HG02763 (cell line): ENCODE measurements around the gene OSBPL3.

ENCODE experiments used
- ATAC-seq: cut with Tn5 transposase; IDR thresholded peaks from one replicate; pipeline ENCODE4 v1.9.1; 2021; ENCODE audit warnings: mild to moderate bottlenecking, moderate library complexity; ENCODE audit not compliant: unreplicated experiment

OSBPL3 gene

DNA sequence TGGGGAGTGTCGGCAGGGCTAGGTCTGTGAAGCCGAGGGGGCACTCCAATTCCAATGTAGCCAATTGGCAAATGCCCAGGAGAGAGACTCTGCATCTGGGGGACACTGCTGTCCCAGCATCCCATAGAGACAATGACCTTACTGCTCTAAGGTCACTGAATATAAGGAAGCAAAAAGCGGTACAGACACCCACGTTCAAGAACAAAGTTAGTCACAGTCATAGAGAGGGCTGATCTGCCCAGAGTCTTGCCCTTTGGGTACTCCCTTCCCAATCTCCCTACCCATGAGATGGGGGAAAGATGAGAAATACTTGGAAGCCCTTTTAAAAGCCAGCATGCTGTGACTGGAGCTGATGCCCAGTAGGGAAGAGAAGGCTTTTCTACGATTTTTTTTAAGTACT, 146.4 kb downstream of the OSBPL3 start:
- ATAC-seq = no peak

DNA sequence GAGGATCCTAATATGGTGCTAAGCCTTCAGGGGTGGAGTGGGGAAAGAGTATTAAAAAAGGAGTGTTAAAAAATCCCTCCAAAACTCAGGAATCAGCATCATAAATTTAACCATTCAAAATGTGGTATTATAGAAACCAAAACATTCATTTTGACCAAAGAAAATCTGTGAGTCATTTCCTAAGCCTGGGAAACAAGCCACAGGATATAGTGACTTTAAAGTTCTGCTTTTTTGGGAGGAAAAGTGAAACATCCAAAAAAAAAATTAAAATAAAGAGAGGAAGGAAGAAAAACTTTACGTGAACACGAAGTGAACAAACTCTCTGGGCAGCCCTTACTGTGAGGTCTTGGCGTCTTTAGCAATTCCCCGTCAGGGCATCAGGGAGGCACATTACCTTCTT, 148.7 kb downstream of the OSBPL3 start:
- no peak for ATAC-seq

DNA sequence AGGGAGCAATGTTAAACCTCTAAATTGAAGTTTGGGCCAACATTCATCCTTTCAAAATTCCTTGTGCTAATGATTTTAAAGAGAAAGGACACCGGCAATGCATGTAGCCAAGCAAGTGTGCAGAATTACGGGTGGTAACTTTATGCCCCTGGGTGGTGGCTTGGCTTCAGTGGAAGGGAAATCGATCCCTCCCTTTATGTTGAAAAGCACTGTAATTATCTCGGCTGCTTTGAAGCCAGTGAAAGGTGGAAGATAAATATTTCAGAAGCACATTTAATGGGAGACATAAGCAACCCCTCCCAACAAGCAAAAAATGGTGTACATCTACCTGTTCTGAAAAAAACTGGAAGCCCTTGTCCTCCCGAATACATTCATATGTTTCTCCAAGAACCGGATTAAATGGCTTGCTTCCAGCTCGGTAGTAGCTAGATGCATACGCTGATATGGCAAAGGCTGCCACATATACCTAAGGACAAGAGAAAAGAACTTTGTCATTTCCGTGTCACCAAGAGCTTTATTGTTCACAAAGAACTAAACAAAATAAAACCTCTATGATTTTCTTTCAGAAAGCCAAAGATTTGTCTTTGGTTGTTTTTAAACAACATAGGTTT, 149.4 kb downstream of the OSBPL3 start:
- no peak for ATAC-seq

DNA sequence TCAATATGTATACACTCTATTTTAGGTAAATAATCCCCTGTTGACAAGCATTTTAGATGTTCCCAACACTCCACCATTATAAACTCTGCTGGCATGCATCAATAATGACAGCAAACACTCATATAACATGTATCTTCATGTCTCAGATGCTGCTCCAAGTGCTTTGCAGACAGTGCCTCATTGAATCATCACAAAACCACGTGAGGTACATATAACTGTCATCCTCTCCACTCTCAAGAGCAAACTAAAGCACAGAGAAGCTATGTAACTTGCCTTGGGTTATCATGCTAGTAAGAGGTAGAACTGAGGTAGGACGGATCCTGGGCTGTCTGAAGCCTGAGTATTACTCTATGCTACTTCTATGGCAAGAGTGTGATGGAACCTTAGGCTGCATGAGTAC, 150.2 kb downstream of the OSBPL3 start:
- no peak for ATAC-seq

DNA sequence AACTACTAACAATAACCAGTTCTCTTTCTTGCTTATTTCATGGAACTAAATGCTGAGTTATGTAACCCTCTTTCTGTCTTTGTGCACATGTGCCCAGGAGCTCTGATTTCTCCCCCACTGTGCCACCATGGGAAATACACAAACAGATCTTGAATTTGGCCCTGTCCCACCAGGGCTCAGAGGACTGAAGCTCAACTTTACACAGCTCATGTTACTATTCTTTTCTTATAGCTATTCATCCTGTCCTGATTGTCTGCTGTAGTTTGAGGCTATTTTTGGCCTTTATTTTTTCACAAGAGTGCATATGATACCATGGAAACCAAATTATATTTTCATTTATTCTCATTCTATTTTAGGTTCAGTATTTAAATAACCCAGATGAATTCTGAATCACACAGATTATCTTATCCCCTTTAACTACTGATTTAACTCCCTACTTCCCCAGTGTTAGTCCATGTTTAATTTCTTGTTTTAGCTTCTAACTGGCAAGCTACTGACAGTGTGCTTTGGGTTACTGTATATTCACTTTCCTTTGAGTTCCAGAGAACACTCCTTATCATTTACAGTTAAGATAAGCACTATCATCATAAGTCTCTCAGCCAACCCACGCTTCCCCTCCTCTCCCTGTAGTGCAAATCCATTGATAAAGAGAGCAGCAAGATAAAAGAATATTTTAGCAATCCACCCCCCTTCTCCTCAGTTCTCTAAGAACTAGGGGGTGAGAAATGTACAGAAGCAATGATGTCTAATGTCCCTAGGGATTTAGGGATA, 150.9 kb downstream of the OSBPL3 start:
- ATAC-seq = no peak

DNA sequence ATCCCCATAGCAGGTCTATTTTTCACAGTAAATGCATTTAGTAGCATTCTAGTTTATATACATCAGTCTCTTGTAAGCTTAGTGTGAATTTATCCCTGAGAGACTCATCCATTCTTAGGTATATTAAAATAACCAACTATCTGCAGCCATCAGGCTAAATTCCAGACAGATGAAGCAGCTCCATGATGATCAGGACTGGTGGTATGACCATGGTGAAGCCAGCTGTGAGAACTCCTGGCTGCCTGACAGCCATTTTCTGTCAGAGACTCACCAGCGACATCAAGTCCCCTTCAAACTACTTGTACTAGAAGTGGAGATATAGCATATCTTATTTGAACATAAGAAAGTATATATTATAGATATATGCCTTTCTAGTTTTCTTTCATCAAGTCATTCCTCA, 152.4 kb downstream of the OSBPL3 start:
- no peak for ATAC-seq

DNA sequence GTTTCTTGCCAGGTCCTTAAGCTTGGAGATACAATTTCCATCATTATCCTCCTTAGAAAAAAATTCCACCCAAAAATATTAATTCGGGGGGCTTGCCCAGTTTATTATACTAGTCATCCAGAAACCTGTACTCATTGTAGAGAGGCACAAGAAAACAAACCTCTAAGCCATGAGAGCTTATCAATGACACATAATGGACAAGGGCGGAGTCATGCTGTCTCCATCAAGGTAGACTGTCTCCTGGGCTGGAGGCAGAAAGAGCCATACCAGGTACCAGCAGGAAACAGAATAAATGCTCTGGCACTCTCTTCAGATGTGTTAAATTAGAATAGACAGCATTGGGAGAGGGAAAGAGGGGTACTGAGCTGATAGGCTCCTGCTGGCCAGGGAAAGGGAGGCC, 153.0 kb downstream of the OSBPL3 start:
- no peak for ATAC-seq

DNA sequence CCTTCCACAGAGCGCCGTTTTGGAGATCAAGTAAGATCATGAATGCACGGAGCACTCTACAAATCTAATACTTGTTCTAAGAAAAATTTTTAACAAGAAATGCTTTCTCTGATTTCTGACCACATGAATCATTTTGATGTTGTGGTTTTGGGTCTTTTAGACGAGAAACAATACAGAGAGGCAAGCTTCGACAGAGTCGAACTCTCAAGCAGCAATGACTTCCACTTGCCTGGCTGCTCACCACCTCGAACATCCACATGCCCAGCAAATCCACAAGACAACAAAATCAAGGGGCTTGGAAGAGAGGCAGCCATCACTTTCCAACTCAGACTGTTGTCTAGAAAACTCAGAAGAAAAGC, 153.3 kb downstream of the OSBPL3 start:
- ATAC-seq = no peak

DNA sequence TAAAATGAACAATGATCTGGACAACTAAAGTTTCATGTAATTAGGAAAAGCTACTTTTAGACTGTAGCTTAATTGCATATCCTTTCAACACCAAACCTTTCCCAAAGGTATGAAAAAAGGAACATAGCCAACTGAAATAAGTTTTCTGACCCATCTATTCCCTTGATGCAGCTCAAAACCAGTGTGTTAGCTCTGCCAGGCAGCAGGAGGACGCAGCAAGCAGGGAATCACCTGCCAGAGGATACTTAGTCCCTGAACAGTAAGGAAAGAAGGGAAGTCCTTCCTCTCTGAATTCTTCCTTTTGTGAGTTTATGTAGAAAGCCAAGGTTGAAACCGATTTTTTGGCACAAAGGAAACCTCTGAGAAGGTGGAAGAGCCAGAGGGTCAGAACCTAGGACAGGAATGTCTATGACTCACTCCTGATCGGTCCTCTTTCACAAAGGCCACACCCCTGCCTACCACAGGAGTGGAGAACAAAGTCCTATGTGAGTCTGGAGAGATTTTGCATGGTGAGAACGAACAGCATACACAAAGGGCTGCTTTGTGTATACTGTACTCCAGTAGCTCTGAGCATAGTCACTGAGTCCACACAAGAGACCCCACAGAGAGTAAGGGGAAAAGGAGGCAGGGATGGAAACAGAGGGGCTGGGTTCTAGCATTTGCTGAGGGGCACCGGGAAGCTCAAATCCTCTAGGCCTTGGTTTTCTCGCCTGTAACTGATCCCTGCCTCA, 153.9 kb downstream of the OSBPL3 start:
- no peak for ATAC-seq

DNA sequence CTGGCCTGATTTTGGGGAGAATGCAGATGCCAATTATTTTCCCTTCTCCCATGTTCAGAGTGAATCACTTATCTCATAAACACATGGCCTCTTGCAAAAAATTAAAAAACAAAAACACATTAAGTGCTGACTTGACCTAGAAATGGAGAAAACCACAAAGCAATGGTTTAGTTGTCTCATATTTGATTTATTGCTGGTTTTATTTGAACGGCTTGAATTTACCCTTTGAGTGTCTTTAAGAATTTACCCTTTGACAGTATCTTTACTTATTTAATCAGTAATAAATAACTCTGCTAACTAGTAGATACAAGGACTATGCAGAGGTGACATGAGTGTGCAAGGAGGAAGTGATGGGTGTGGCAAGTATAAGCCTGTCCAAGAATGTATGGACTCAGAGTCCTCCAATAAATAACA, 154.6 kb downstream of the OSBPL3 start:
- no peak for ATAC-seq

DNA sequence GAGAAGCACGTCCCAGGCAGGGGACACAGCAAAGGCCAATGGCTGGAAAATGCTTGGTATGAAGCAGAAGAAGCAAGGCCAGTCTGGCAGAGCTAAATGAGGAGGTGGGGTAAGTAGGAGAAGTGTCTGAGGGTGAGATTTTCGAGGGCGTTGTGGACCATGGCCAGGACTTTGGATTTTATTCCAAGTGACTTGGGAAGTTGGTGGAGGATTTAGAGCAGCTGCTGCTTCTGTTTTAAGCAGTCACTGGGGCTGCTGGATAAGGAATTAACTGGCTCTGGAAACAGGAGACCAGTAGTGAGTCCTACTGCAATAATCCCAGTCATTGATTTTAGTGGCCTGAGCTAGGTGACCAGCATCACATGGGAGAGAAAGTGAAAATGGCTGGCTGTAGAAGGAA, 155.1 kb downstream of the OSBPL3 start:
- no peak for ATAC-seq

DNA sequence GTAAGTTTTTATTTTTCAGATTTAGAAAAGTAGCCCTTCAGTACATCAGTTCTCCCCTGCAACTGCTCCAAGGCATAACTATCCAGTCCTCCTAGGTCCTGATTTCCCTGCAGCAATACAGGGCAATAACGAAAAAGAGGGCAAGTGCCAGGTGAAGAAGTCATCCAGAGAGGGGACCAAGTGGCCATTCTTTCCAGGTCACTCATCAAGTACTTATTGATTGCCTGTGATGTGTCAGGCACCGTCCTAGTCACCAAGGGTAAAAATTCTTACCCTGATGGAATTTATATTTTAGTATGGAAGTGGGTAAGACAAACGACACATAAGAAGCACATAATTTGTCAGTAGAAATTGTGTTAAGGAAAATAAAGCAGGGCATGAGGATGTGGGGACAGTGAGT, 155.6 kb downstream of the OSBPL3 start:
- no peak for ATAC-seq

DNA sequence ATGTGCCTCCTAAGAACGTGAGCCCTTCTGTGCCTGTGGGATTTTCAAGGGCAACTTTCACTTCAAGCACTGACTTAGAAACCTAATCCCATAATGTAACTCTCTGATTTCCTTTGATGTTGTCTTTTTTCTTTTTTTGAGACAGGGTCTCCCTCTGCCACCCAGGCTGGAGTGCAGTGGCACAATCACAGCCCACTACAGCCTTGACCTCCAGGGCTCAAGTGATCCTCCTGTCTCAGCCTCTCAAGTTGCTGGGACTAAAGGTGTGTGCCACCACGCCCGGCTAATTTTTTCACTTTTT, 158.3 kb downstream of the OSBPL3 start:
- no peak for ATAC-seq

DNA sequence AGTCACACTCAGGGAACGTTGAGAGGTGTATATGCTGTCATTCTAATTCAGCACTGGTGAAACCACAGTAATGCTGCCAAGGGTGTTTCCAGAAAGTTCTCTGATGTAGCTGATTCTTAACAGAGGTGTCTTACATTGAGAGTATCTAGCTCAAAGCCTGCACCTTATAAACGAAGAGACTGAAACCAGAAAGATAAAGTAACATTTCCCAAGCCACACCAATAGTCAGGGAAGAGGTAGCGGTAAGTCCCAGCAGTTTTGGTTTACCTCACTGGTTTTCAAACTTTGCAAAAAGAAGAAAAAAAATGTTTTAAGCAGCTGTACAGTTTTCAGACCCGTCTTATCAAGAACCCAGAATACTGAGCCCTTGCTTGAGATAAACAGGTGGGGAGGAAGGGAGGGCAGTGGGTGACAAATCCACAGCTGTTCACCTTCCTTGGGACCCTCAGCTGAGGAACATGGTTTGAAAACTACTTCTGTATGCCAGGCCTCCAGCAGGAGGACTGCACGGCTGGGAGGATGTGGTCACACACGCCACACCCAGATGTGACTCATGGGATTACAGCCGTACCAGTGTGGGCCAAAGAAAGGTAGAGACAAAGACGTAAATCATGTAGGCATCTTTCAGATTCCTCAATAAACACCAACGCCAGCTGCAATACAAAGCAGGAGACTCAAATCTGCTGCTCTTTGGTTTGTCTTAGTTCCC, 158.8 kb downstream of the OSBPL3 start:
- peak; percentile 78 for ATAC-seq

DNA sequence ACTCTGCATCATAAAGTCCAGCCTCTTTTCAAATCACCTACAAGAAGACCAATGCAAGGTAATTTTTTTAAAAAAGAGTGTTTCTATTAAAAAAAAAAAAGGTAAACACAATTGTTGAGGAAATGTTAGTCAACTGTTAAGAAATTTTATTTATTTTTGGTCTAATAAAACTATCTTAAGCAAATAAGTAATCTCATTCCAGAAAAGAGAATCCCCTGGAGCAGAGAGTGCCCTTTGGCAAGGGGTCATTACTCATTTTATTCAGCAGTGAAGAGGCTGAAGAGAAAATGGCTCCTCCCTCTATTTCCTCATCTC, 159.3 kb downstream of the OSBPL3 start:
- no peak for ATAC-seq

DNA sequence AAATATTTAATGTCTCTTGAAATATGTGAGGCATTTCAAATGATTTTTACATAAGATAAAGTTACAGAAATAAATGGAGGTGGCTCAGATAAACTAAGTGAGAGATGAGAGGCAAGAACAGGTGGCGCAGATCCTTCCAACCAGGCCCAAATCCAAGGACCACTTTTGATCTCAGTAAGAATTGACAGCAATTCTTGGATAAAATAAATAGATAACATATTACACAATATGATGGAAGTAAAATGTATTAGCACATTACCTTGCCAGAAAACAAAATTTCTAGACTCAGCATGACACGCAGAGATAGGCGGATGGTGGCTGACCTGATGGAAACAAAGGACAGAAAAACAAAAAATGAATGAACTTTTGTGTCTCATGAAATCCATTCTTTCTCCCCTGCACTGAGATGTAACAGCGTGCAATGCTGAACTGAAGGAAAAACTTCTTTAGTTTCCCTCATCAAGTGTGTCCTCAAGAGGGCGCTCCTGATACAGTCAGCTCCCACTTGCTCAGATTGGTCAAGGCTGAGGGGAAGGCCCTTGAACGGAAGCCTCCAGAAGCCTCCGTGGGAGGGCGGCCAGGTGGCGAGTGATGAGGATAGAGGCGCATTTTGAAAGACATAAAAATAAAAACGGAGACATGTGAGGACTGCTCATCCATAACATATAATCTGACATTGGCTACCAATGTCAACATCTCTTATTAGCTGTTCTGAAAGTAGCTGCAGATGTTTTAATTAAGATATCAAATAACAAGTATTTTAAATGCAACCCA, 159.9 kb downstream of the OSBPL3 start:
- peak; percentile 75 for ATAC-seq

DNA sequence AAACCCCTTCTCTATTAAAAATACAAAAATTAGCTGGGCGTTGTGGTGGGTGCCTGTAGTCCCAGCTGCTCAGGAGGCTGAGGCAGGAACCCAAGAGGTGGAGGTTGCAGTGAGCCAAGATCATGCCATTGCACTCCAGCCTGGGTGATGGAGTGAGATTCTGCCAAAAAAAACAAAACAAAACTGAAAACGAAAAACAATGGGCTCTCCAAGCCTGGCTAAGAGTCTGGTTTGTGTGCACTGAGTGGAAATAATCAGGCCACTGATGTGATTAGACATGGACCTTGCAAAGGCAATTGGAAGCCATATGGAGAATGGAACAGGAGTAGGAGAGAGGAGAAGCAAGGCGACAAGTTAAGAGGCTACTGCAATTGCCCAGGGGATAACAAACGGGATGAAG, 162.6 kb downstream of the OSBPL3 start:
- no peak for ATAC-seq

DNA sequence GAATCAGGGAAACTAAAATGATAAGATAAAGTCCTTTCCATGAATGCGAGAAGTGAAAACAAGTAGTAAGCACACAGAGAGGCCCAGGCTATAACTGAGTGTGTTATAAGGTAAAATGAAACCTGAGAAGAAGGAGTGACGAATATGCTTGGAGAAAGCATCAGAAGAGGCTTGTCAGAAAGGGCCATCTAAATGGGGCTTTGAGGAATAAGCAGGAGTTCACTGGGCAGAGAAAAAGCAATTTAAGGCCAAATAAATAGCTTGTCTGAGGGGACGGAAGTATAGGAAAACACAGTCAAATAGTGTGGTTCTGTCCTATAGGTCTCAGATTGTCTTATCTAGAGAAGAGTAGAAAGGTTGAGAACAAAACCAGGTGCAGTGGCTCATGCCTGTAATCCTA, 163.1 kb downstream of the OSBPL3 start:
- no peak for ATAC-seq

DNA sequence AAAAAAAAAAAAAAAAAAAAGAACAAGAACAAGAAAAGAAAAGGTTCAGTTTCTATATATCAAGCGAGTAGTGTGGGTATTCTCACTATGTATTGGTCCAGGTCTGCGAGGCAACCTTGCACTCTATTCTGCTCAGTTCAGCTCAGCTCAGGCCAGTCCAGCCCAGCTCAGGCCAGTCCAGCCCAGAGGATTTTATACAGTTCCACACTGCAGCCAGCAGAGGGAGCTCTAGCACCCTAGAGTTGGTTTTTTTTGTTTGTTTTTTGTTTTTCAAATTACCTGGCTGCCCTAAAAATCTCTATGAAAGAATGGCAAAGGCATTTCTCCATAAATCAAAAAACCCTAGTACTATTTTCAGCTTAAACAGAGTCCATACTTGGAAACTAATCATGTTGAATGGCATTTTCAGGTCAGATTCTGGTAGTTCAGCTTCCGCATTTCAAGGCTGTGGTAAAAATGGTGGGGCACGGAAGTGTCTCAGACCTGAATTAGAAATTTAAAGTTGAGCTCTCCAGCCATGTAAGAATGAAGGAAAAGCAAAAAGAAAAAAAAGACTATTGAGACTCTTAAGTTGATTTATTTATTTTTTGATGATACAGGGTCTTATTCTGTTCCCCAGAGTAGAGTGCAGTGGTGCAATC, 167.6 kb downstream of the OSBPL3 start:
- no peak for ATAC-seq

DNA sequence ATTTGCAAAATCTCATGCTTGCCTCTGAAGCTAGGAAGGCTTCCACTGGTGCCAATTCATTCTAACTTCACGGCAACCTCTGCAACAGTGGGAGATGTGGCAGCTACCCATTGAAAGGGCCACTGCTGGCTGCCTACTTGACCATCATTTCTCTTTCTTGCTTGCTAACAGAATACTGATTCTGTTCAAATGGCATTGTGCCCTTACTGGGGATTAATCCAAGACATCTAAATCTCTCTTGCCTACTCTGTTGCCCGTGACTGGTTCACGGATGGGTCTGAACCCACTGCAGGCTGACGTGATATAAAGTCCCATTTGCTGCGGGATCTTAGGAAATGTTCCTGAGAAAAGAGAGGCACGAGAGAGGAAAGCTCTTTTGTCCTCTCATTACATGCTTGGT, 171.5 kb downstream of the OSBPL3 start:
- ATAC-seq = no peak

DNA sequence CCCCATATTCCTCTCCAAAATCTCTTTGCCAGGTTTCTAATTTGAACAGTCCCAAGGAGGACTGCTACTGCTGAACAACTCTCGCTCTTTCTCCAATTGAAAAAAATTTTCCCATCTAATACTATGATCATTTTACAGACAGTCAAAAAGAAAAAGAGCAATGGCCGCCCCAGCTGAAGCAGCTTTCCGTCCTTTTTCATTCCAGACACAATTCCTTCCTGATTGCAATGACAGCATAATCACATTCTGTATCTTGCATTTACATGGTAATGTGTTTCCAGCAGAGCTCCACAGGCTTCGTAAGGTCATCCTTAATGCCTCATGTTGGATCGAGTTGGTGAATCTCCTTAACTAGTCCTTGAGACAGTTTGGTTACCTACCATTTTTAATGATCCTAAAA, 177.7 kb downstream of the OSBPL3 start:
- no peak for ATAC-seq
